Kidney epithelial cell (primary cell): Measurements from ENCODE around the gene RUNX1. TPM values are rescaled to one million over a fixed set of nuclear protein-coding genes. Genes with fewer than 3 reads are reported as not detected.

ENCODE experiments used
- DNase-seq: peaks from one replicate; pipeline ENCODE4 v3.0.0-alpha.2; 2010; ENCODE audit warnings: low read depth
- H3K27me3 ChIP-seq: 2 replicates; pipeline ENCODE4 v1.6.0; 2011; ENCODE audit warnings: low read length; ENCODE audit not compliant: control insufficient read depth, insufficient read depth
- H3K36me3 ChIP-seq: 2 replicates; pipeline ENCODE4 v1.5.1; 2011; ENCODE audit warnings: low read length; ENCODE audit not compliant: control insufficient read depth, insufficient read depth
- H3K4me3 ChIP-seq: 2 replicates; pipeline ENCODE4 v1.5.1; 2011; ENCODE audit warnings: low read depth, mild to moderate bottlenecking, control low read depth, low read length
- total RNA-seq: library from RNA; depleted of rRNA; stranded (reverse); fragments of >200 nt; gene quantifications from 2 replicates; pipeline ENCODE4 v1.2.3, GENCODE V29; 2015
- TF ChIP-seq, protein P1 (sequence below): IDR thresholded peaks from 2 replicates; pipeline ENCODE4 v1.5.1; 2011; ENCODE audit warnings: mild to moderate bottlenecking, moderate library complexity, low read length, control low read depth, inconsistent platforms; ENCODE audit not compliant: insufficient read depth, poor library complexity, severe bottlenecking

The RUNX1 gene
- total RNA-seq, 1 donor from 2014 or later, result 43.0 TPM

DNA sequence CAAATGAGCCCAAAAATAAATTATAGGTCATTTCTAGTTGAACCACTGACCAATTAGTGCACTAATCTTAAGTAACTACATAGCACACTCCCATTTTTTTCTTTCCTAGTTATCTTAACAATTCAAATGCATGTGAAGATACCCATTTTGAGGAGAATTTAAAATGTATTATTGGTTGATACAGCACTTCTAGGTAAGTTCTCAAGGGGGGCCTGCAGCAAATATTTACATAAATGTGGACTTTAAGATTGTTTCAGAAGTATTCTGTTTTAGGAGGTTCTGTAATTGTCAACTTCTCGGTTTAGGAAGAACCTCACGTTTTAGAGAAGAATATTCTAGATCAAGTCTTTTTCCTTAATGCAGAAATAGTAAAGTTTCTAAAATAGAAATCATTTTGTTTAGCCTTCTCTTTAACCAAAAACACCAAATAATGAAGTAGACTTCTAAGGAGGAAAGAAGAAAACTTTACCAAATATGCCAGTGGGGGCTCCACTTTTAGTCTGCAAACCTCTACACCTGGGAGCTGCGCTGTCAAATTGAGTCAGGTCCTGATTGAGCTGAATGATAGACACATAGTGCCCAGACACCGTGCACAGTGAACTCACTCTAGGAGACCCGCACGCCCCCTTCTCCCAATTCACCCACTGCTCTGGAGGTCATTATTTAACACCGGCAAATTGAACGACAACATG is 144.4 kb downstream of the RUNX1 start:
- H3K4me3 ChIP-seq, result no peak overlapping the region
- no peak for DNase-seq
- TF ChIP-seq, protein P1, sequence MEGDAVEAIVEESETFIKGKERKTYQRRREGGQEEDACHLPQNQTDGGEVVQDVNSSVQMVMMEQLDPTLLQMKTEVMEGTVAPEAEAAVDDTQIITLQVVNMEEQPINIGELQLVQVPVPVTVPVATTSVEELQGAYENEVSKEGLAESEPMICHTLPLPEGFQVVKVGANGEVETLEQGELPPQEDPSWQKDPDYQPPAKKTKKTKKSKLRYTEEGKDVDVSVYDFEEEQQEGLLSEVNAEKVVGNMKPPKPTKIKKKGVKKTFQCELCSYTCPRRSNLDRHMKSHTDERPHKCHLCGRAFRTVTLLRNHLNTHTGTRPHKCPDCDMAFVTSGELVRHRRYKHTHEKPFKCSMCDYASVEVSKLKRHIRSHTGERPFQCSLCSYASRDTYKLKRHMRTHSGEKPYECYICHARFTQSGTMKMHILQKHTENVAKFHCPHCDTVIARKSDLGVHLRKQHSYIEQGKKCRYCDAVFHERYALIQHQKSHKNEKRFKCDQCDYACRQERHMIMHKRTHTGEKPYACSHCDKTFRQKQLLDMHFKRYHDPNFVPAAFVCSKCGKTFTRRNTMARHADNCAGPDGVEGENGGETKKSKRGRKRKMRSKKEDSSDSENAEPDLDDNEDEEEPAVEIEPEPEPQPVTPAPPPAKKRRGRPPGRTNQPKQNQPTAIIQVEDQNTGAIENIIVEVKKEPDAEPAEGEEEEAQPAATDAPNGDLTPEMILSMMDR, result no peak
- no peaks in the 10 kb centered on the region for H3K27me3 ChIP-seq
- H3K36me3 ChIP-seq, result peaks cover 1% of the 10 kb centered on the region

DNA sequence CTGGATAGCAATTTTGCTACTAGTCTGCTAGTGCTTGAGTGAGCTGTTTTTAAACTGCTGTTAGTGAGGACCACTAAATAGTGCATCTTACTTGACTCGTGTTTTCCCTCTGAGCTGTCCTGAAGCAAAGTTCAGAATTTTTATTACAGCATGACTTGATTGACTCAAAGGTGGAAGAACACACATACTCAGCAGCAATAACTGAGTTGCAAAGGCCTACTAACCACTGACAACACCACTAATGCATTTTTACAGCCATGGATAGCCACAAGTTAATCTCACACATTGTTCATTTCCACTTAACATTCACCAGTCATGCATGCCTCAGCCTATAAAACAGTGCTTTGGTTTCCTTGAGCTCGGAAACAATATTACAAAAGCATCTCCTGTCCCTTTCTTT is 148.7 kb downstream of the RUNX1 start:
- TF ChIP-seq, protein P1, result no peak
- Histone ChIP-seq H3K27me3 (no peaks in the 10 kb centered on the region), H3K36me3 (no peaks in the 10 kb centered on the region), H3K4me3 (no peak overlapping the region)
- no peak for DNase-seq

DNA sequence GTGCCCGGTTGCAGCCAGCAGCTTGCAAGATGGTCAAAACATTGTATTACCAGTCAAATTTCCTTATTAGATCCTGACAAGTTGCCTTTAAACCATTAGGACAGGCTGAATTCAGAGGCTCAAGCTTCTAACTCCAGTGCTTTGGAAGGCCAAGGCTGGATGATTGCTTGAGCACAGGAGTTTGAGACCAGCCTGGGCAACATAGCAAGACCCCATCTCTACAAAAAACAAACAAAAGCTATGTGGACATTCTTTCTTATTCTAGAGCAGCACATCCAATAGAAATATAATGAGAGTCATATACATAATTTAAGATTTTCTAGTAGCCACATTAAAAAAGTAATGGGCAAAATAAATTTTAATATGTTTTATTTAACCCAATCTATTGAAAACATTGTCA is 149.3 kb downstream of the RUNX1 start:
- DNase-seq, result no peak
- Histone ChIP-seq H3K36me3 (no peaks in the 10 kb centered on the region), H3K27me3 (no peaks in the 10 kb centered on the region), H3K4me3 (no peak overlapping the region)
- TF ChIP-seq, protein P1, result no peak

DNA sequence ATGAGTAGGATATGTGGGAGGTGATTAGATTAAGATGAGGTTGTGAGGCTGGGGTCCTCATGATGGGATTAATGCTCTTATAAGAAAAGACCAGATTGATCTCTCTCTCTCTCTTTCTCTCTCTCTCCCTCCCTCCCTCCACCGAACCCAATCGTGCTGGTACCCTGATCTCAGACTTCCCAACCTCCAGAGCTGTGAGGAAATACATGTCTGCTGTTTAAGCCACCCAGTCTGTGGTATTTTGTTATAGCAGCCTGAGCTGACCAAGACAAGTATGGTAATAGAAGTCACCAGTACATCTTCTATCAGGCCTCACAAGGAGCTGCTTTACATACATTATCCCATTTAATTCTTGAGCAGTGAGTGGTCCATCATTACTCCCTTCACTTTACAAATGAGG is 149.8 kb downstream of the RUNX1 start:
- Histone ChIP-seq H3K27me3 (no peaks in the 10 kb centered on the region), H3K36me3 (no peaks in the 10 kb centered on the region), H3K4me3 (no peak overlapping the region)
- no peak for DNase-seq
- TF ChIP-seq, protein P1, result no peak

DNA sequence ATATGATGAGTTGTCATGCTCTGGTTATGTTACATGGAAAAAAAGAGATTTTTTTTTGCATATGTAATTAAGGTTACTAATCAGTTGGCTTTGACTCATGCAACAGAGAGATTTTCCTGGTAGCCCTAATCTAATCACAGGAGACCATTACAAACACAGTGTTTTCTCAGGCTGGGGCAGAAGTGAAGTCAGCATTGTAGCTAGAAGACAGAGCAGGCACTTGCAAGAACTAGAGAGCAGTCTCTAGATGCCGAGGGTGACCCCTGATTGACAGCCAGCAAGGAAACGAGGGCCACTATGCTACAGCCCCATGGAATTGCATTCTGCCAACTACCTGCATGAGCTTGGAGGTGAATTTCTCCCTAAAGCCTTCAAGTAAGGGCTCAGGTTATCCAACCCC is 151.3 kb downstream of the RUNX1 start:
- no peaks in the 10 kb centered on the region for H3K27me3 ChIP-seq
- TF ChIP-seq, protein P1, result no peak
- no peaks in the 10 kb centered on the region for H3K36me3 ChIP-seq
- no peak overlapping the region for H3K4me3 ChIP-seq
- DNase-seq, result no peak

DNA sequence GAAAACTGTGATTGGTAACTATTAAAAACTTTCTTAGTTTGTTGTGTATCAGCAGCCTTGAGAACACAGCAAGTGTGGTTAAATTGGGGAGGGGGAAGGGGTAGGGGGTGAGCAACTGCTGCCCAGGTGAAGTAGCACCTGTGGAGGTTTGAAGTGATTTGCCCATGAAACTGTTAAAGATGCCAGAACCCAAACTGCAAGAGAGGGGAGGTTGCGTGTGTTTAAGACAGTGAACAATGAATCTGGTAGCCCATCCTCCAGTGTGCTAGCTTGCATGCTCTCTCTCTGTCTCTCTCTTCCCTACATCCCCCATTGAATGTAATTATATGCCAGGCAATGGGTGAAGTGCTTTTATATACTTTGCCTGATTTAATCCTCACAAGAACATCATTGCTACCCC is 154.7 kb downstream of the RUNX1 start:
- H3K36me3 ChIP-seq, result no peaks in the 10 kb centered on the region
- TF ChIP-seq, protein P1, result no peak
- H3K27me3 ChIP-seq, result no peaks in the 10 kb centered on the region
- no peak for DNase-seq
- H3K4me3 ChIP-seq, result no peak overlapping the region
